Measurements from ENCODE around the gene CREB5. TPM values are rescaled to one million over a fixed set of nuclear protein-coding genes. Genes with fewer than 3 reads are reported as not detected.

Gene CREB5
- total and polyA plus RNA-seq, 2 donors from 2014 or later = 3.4 to 27.2 TPM

GRCh38 chr7:28433699-28434219 is 21.4 kb downstream of the CREB5 start:
- intact Hi-C loops (cut with DNase I) = no loop called here
- Histone ChIP-seq H3K27me3 (ENCODE audit: control insufficient read depth, insufficient read depth, low read length) (no peaks in the 10 kb centered on the region), H3K4me3 (ENCODE audit: low read length in 3 of 3) (no peak overlapping the region), H3K27ac (ENCODE audit: low read depth in 2 of 2, low read length in 2 of 2) (no peak overlapping the region), H3K9me3 (ENCODE audit: control insufficient read depth in 2 of 3, insufficient read depth in 1 of 3, low read length in 3 of 3) (no peaks in the 10 kb centered on the region), H3K4me1 (ENCODE audit: control insufficient read depth in 2 of 3, insufficient read depth in 2 of 3, low read depth in 1 of 3, low read length in 3 of 3) (no peaks in the 10 kb centered on the region), H3K36me3 (ENCODE audit: control insufficient read depth in 2 of 3, insufficient read depth in 3 of 3, low read length in 3 of 3) (no peaks in the 10 kb centered on the region), H3K9ac (ENCODE audit: low read length in 3 of 3) (no peak overlapping the region)
- DNase-seq (peak in 2 of 5 donors; percentile 26 to 55), FAIRE-seq (no peak)
- no peak for TF ChIP-seq CTCF (IDR thresholded peaks at IDR 0.05; ENCODE audit: borderline replicate concordance, extremely low read depth, insufficient read depth)

GRCh38 chr7:28434510-28434909 is 22.2 kb downstream of the CREB5 start:
- no peaks in the 10 kb centered on the region for H3K9me3 ChIP-seq (ENCODE audit: control insufficient read depth in 2 of 3, insufficient read depth in 1 of 3, low read length in 3 of 3)
- H3K4me3 ChIP-seq (ENCODE audit: low read length in 3 of 3) = no peak overlapping the region
- intact Hi-C loops (cut with DNase I) = no loop called here
- no peak overlapping the region for H3K9ac ChIP-seq (ENCODE audit: low read length in 3 of 3)
- H3K27me3 ChIP-seq (ENCODE audit: control insufficient read depth, insufficient read depth, low read length) = no peaks in the 10 kb centered on the region
- FAIRE-seq (peak; percentile 51), DNase-seq (no peak)
- H3K4me1 ChIP-seq (ENCODE audit: control insufficient read depth in 2 of 3, insufficient read depth in 2 of 3, low read depth in 1 of 3, low read length in 3 of 3) = no peaks in the 10 kb centered on the region
- no peaks in the 10 kb centered on the region for H3K36me3 ChIP-seq (ENCODE audit: control insufficient read depth in 2 of 3, insufficient read depth in 3 of 3, low read length in 3 of 3)
- no peak overlapping the region for H3K27ac ChIP-seq (ENCODE audit: low read depth in 2 of 2, low read length in 2 of 2)
- TF ChIP-seq CTCF (IDR thresholded peaks at IDR 0.05; ENCODE audit: borderline replicate concordance, extremely low read depth, insufficient read depth) = no peak

- Histone ChIP-seq H3K4me1 (ENCODE audit: control insufficient read depth in 2 of 3, insufficient read depth in 2 of 3, low read depth in 1 of 3, low read length in 3 of 3) (no peaks in the 10 kb centered on the region), H3K27me3 (ENCODE audit: control insufficient read depth, insufficient read depth, low read length) (no peaks in the 10 kb centered on the region), H3K4me3 (ENCODE audit: low read length in 3 of 3) (no peak overlapping the region), H3K27ac (ENCODE audit: low read depth in 2 of 2, low read length in 2 of 2) (no peak overlapping the region), H3K36me3 (ENCODE audit: control insufficient read depth in 2 of 3, insufficient read depth in 3 of 3, low read length in 3 of 3) (no peaks in the 10 kb centered on the region), H3K9me3 (ENCODE audit: control insufficient read depth in 2 of 3, insufficient read depth in 1 of 3, low read length in 3 of 3) (no peaks in the 10 kb centered on the region), H3K9ac (ENCODE audit: low read length in 3 of 3) (no peak overlapping the region)
- DNase-seq (no peak), FAIRE-seq (no peak)
- intact Hi-C loops (cut with DNase I) = no loop called here
- no peak for TF ChIP-seq CTCF (IDR thresholded peaks at IDR 0.05; ENCODE audit: borderline replicate concordance, extremely low read depth, insufficient read depth)
Measured at GRCh38 chr7:28435152-28435551, 22.8 kb downstream of the CREB5 start.
